ENCODE results near the gene NASP.

NASP gene, protein sequence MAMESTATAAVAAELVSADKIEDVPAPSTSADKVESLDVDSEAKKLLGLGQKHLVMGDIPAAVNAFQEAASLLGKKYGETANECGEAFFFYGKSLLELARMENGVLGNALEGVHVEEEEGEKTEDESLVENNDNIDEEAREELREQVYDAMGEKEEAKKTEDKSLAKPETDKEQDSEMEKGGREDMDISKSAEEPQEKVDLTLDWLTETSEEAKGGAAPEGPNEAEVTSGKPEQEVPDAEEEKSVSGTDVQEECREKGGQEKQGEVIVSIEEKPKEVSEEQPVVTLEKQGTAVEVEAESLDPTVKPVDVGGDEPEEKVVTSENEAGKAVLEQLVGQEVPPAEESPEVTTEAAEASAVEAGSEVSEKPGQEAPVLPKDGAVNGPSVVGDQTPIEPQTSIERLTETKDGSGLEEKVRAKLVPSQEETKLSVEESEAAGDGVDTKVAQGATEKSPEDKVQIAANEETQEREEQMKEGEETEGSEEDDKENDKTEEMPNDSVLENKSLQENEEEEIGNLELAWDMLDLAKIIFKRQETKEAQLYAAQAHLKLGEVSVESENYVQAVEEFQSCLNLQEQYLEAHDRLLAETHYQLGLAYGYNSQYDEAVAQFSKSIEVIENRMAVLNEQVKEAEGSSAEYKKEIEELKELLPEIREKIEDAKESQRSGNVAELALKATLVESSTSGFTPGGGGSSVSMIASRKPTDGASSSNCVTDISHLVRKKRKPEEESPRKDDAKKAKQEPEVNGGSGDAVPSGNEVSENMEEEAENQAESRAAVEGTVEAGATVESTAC

DNA sequence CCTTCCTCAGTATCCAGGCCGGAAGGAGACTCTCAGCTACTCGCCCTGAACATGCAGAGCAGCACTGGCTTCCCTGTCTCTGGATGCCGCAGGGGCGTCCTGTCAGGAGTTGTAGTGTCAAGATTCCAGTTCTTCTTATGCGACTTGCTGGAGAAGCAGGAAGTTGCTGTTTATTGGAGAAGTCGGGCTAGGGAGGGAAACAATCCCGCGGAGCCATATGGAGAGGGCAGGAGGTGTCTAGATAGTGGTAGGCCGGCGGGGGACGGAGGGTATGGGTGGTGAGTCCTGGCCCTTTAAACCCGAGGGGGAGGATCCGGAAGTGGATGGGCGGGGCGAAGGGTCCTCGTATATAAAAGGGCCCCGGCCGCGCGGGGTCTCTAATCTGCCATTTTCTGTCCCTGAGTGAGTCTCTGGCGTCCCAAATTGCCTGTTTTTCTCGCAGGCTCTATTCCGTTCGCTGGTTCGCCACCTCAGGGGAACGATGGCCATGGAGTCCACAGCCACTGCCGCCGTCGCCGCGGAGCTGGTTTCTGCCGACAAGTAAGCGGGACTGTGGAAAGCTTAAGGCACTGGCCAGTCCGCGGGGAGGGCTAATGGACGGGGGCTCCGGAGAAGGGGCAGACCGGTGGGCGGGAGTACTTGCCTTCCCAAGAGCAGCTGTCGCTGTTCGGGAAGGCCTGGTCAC, at the start of gene NASP:
TSS of gene NASP (plus strand) at position 376 of the 685 bp plus-strand sequence. CDS start at position 482, 106 bp downstream.
- DNase-seq, result peak; percentile 87

DNA sequence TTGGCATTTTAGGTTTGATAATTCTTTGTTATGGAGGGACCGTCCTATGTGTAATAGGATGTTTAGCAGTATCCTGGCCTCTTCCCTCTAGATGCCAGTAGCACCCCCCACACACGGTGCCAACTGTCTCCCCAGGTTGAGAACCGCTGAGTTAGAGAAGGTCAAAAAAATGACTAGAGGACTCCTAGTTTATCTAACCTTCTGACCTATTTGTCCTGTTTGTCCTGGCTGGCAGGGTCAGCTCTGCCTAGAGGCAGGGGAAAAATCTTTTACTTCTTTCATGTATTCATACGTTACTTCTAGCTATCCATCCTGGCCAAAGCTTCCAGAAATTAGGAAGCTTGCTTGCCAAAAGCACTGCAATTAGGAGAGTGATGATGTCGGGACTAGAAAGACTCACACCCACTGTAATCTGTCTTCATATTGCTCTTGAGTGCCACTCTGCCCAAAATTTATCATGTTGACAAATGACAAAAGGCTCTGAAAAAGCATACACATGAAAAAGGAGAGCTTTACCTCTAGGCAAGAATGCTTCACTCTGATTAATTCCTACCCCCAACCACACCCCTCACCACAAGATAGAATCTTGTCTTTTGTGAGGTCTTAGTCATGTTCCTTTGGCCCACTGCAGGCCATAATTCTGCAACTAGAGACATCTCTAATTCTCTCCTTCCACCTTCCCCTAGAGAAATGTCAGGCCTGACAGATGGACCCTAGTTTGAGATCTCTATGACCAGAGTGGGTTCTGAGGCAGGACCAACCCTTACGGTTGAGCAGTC, 47.7 kb upstream of the NASP start:
- DNase-seq, result no peak

DNA sequence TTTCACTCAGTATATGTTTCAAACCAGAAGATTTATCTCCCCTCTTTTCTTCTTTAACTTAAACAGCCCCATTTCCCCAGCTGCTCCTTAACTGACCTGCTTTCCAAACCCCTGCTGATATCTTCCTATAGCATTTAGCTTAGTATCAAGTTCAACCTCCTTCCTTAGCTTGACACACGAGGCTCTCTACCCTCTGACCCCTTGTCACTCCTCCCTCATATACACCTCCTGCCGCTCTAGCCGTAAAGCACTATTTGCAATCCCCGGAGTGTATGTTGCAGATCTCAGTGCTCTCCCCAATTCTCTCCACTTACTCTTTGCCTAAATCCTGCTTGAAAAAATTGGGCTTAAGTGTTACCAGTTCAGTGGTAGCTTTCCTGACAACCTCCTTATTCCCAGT, 47.0 kb upstream of the NASP start:
- DNase-seq, result no peak

DNA sequence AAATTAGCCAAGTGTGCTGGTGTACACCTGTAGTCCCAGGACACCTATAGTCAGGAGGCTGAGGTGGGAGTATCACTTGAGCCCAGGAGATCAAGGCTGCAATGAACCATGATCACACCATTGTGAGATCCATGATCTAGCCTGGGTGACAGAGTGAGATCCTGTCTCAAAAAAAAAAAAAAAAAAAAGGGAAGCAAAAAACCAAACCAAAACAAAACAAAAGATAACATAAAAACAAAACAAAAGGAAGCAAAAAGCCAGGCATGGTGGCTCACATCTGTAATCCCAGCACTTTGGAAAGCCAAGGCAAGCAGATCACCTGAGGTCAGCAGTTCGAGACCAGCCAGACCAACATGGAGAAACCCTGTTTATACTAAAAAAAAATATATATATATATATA, 42.6 kb upstream of the NASP start:
- no peak for DNase-seq

DNA sequence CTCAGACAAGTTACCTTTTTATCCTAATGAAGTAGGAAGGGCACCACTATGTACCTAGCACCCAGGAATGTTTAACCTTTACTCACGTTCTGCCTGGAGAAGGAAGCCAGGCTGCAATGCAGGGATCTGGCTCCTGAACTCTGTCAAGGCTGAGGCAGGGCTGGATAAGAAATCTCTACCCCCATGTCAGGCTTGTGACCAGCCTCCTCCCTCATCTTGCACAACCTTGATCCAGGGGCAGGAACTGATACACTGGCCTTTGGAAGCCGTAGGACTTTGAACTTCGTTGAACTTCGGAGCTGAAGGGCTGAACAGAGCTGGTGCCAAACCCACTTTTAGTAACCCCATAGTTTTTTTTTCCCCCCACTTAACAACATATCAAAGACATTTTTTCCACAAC, 41.2 kb upstream of the NASP start:
- no peak for DNase-seq

DNA sequence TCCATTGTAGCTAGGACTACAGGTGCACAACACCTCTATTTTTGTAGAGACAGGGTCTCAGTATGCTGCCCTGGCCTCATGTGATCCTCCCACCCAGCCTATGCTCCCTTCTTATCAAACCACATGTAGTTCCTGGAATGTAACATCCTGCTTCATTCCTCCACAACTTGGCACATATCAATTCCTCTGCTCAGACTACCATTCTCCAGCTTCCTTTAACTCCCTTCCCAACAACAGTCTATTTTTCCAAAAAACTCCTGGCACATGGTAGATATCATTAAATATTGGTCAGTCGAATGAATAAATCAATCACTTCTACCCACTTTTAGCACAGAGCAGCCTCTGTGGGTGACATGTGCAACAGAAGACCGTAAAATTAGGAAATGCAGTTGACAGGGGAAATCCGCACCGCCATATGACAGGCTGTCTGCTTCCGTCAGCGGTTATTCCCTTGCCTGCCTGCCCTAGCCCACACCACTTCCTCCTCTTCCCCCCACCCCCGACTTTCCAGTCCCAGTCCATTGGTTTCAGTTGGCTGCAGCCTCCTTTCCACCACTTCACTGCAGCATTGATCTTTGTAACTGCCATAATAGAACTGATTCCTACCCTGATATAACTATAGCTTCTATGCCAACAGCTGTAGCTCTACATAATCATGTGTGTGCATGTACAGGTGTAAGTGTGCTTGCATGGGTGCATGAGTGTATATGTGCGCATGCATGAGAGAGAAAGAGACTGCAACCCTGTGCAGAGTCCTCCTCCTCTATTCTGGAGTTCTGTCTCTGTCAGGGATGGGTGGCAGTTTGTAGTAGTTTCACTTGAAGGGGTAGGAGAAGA, 40.0 kb upstream of the NASP start:
- DNase-seq, result no peak

DNA sequence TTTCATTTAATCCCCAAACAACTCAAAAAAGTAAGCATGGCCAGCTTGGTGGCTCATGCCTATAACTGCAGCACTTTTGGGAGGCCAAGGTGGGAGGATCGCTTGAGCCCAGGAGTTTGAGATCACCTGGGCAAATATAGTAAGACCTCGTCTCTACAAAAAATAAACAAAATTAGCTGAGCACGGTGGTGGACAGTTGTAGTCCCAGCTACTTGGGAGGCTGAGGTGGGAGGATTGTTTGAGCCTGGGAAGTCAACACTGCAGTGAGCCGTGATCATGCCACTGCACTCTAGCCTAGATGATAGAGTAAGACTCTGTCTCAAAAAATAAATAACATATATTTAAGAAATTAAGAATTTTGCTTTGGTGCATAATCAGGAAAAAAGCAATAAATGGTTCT, 39.3 kb upstream of the NASP start:
- no peak for DNase-seq

DNA sequence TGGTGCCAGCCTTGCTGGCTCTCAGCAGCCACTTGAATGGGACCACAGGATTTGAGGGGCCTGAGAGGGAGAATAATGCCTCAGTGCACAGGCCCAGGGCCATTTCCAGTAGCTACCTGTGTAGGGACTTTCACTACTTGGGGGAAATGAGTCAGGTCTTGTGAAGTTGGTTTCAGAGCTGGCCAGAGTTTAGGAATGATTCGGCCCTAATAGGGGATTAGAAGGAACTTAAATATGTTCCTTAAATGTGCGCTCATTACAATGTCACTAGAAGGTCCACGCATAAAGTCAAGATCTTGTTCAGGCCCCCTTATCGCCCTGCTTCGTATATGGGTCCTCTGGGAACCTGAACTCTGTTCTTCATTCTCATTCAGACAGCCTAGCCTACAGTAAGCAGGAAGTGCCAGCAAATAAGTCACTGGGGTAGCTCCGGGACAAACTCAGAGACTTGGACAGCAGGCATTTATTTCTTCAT, 38.8 kb upstream of the NASP start:
- DNase-seq, result no peak

DNA sequence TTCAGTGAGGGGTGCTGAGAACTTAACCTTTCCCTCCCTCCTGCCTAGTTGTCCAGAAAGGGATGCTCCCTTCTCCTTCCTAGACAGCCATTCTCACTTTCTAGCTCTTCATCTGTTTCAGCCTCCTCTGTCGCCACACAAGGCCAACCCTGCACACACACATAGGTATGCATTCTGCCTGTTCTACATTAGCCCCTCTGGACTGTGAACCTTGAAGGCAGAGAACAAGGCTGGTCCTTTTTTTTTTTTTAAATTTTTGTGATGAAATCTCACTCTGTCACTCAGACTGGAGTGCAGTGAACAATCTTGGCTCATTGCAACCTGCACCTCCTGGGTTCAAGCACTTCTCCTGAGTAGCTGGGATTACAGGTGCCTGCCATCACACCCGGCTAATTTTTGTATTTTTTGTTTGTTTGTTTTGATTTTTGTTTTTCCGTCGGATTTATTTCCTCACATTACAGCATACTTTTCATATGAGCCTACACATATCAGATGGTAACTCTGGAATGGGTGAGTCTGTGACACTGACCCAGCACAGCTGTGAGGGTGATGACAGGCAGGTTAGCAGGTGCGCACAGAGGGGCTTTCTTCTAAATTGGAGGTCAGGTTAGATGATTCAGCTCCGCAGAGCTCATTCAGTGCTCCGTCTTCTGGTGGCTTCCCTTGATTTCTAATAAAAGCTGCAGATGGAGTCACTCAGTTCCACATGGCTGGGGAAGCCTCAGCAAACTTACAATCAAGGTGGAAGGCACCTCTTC, 38.1 kb upstream of the NASP start:
- no peak for DNase-seq

DNA sequence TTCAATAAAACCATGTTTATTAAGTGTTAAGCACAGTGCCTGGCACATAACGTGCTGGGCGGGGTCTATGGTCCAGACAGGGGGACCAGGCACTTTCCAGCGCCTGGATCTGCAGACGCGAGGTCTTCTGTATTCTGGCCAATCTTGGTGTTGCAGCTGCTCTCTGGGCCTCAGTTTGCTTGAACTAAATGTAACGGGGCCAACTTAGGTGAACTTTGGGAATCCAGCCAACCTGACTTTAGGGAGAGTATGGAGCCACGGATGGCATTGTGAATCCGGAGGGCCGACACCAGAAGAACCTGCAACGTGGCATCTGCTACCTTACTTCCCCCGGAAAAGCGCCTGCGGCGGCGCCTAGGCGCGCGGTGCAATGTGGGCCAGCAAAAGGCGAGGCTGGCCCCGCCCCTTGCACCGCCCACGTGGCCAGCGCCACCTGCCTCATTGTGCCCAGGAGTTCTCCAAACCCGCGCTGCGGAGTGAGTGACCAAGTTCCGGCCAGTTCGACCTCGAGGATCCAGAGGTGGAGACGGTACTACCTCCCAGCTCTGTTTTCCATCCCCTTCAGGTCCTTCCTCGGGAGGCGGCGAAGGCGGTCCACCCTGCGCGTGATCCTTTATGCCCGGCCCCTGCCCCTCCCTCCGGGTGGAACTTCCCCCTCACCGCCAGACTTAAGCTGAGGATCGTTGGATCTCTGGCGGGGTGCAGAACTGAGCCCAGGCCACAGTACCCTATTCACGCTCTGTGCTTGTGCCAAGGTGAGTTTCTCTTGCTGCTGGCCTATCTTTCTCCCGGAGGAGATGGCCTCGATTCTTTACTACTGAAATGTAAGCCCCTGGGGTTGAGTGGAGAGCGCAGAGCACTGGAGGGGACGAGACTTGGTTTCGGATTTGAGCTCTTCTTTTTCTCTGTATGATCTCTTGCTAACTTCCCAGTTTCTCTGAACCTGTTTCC, 33.2 kb upstream of the NASP start, which contains the start of gene AKR1A1:
TSS of gene AKR1A1 (plus strand) at position 426 of the 951 bp plus-strand sequence. CDS start 10,969 bp downstream, outside the sequence.
- peak; percentile 93 for DNase-seq

DNA sequence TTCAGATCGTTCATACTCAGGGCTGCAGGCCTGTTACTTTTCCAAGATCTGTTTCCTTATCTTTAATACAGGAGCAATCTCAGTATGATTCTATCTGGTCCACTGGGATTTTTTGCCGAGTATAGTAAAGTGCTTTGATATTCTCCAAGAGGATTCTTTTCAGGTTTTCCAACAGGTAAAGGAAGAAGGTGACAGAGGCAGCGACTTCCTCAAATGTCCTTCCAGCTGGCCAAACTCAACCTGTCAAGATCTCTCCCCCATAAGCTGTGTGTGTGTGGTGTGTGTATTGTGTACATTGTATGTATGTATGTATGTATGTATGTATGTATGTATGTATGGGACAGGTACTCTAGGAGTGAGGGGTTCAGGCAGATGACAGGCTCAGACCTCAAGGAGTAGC, 32.2 kb upstream of the NASP start:
- no peak for DNase-seq

DNA sequence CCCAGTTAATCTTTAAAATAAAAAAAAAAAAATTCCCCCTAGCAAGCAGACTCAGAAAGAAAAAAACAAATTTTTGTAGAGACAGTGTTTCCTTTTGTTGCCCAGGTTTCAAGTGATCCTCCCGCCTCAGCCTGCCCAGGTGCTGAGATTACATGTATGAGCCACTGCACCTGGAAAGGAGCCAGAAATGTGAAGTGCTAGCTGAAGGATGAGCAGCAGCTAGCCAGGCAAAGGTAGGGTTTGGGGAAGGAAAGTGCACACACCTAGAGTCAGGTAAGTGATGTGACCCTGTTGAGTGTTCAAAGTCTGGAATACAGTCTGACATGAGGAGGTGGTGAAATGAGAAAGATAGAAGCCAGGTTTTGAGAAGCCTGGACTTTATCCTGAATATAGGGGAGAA, 31.5 kb upstream of the NASP start:
- DNase-seq, result peak; percentile 77

DNA sequence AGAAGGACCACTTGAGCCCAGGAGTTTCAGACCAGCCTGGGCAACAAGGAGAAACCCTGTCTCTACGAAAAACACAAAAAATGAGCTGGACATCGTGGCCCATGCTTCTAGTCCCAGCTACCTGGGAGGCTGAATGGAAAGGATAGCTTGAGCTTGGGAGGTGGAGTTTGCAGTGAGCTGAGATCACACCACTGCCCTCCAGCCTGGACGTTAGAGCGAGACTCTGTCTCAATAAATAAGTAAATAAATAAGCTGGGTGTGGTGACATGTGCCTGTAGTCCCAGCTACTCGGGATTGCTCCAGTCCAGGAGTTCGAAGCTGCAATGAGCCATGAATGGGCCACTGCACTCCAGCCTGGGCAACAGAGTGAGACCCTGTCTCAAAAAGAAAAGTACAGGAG, 29.6 kb upstream of the NASP start:
- no peak for DNase-seq

DNA sequence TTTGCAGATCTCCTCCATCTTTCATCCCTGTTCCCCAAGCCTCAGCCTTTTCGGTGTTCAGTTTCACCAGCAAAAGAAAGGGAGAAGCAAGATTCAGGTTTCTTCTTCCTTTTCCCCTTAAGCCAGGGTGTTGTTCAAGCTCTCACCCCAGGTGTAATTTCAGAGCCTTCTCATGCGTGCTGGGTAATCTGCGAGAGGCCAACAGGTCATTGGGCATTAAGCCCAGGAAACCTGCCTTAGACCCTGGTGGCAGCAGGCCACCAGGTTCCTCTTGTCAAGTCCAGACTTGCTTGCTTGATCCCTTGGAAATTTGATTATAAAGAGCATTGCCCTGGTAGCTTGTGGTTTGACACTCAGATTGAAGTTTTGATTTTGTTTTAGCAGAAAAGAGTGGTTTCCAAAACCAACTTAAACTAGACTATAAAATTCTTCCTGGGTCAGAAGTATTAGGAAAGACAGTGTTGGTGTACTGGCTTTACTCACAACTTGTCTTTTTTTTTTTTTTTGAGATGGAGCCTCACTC, 26.4 kb upstream of the NASP start:
- DNase-seq, result peak; percentile 39

DNA sequence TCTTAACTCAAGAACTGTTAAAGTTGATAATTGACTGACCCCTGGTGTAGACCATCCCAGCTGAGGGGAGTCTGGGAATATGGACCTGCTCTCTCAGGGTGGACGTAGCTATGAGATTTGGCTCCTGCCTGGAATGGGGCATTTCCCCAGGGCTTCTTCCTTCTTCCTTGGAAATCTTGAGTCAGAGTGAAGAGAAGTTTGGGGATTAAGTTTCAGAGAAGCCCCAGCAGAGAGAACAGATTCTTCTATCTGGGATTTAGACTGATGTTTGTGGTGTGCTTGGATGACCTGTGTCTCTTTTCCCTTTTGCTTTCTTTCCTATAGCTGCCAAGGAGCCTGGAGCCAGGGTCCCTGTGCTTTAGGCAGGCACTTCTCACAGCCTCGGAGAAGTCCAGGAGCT, 20.0 kb upstream of the NASP start:
- no peak for DNase-seq

DNA sequence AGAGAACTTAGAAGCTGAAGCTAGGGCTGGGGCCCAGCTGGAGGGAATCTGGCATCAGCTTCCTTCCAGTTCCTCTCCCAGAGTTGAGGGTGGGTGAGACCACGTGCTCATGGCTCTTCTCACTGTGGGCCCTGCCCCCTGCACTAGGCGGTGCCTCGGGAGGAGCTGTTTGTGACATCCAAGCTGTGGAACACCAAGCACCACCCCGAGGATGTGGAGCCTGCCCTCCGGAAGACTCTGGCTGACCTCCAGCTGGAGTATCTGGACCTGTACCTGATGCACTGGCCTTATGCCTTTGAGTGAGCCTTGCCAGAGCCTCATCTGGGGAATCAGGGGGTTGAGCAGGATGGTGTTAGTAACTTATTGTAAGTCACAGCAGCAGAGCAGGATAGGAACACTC, 17.1 kb upstream of the NASP start:
- no peak for DNase-seq

DNA sequence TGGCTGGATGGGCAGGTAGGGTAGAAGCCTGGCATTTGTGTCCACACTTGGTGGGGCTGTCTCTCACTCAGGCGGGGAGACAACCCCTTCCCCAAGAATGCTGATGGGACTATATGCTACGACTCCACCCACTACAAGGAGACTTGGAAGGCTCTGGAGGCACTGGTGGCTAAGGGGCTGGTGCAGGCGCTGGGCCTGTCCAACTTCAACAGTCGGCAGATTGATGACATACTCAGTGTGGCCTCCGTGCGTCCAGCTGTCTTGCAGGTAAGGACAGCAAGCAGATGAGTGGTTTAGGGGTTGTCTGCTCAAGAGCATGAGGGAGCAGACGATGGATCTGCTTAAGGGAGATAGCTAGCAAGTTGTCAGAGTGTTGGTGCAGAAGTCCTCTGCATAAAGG, 15.9 kb upstream of the NASP start:
- no peak for DNase-seq

DNA sequence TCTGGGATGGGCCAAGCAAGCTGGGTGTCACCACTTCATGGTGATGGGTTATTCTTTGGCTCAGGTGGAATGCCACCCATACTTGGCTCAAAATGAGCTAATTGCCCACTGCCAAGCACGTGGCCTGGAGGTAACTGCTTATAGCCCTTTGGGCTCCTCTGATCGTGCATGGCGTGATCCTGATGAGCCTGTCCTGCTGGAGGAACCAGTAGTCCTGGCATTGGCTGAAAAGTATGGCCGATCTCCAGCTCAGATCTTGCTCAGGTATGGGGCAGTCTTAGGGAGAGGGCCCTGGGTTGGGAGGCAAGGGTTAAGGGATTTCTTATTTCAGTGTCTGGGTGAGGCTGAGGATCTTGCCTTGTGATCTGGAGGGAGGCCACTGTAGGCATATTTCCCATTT, 15.4 kb upstream of the NASP start:
- DNase-seq, result no peak

DNA sequence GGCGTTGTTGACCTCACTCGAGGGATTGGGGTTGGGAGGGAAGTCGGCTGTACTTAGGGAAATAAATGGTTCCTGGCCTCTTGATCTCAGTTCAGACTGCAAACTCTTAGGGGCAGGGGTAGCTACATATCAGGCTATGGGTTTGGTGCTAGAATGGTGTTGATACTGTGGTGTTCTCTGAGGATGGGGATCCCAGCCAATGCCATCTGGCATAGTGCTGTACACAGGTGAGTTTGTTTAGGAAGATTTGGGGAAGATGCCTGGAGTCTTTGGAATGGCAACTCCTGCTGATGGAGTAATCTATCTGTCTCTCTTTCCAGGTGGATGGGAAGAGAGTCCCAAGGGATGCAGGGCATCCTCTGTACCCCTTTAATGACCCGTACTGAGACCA, 14.3 kb upstream of the NASP start:
- DNase-seq, result peak; percentile 52

Measured in NCI-H2171 treated with DMSO at 0.1 percent for 48 hours (cell line).